HepG2 (cell line): Measurements from ENCODE around the gene ARPC1B. TPM values are rescaled to one million over a fixed set of nuclear protein-coding genes. Genes with fewer than 3 reads are reported as not detected.

Experiments used
- ATAC-seq: fragments of 200-7000 bp; cut with Tn5 transposase; 3 replicates; pipeline ENCODE4 v1.9.1; 2020; ENCODE audit warnings: mild to moderate bottlenecking, moderate library complexity
- BruUV-seq: library from RNA; stranded (reverse); fragments of 400-500 nt; replicated peaks from 2 replicates; lab custom pipeline; 2021; lab: Mats Ljungman, UMichigan
- CTCF ChIA-PET: fragments of 300-600 bp; formaldehyde crosslinking; extraction: SDS; loops from one replicate; lab custom pipeline; 2021; ENCODE audit warnings: low total read pairs, inconsistent platforms, low intra/inter-chr PET ratio; lab: Yijun Ruan, JAX
- POLR2A ChIA-PET: fragments of 350-600 bp; sonication (Branson Sonifier 250); formaldehyde crosslinking; loops from one replicate; lab custom pipeline; 2020; ENCODE audit warnings: antibody characterized with exemption, inconsistent platforms; lab: Yijun Ruan, JAX
- DNase-seq: peaks from one replicate; pipeline ENCODE4 v3.0.0-alpha.2; 2015; ENCODE audit warnings: low spot score
- FAIRE-seq: peaks from 3 replicates; lab custom pipeline; 2011; peaks lifted over from hg19 to GRCh38; lab: Jason Lieb, UNC
- H2AFZ ChIP-seq: one replicate; pipeline ENCODE4 v1.6.1; 2011; ENCODE audit warnings: low read length, inconsistent platforms
- H3K27ac ChIP-seq: fragments of 300-600 bp; 3 replicates; pipeline ENCODE4 v1.8.0; 2011; ENCODE audit warnings: mixed run types, mild to moderate bottlenecking, mixed read lengths, low read length, inconsistent platforms; ENCODE audit not compliant: insufficient read depth; ENCODE audit errors: extremely low read length
- H3K27me3 ChIP-seq, 2 experiments: fragments of 200-600 bp in 1 of 2; 2 replicates in 1 of 2; 3 replicates in 1 of 2; pipeline versions ENCODE4 v1.6.0 to v1.8.0; 2011; ENCODE audit warnings: low read length in 2 of 2, mild to moderate bottlenecking in 2 of 2, moderate library complexity in 2 of 2, inconsistent platforms in 1 of 2; ENCODE audit not compliant: insufficient read depth in 2 of 2, control insufficient read depth in 1 of 2
- H3K36me3 ChIP-seq, 2 experiments: fragments of 200-600 bp in 1 of 2; replicated peaks in 1 of 2; 2 replicates in 1 of 2; 3 replicates in 1 of 2; pipeline versions ENCODE4 v1.5.1 to v1.8.0; 2011; ENCODE audit warnings: low read length in 2 of 2, inconsistent platforms in 1 of 2; ENCODE audit not compliant: insufficient read depth in 2 of 2, control insufficient read depth in 1 of 2
- H3K4me1 ChIP-seq: 2 replicates; pipeline ENCODE4 v1.5.1; 2012; ENCODE audit warnings: low read length, inconsistent platforms; ENCODE audit not compliant: insufficient read depth
- H3K4me2 ChIP-seq: 2 replicates; pipeline ENCODE4 v1.6.0; 2011; ENCODE audit warnings: low read depth, low read length, inconsistent platforms
- H3K4me3 ChIP-seq, 3 experiments: fragments of 200-600 bp in 1 of 3; sonication (generic), shearing (Covaris generic) in 1 of 3; replicated peaks in 1 of 3; 2 replicates each; pipeline ENCODE4 v1.5.1; 2011 to 2016; ENCODE audit warnings: low read length in 3 of 3, inconsistent platforms in 2 of 3, low read depth in 2 of 3, mild to moderate bottlenecking in 2 of 3, control low read depth in 1 of 3, mixed read lengths in 1 of 3; ENCODE audit not compliant: insufficient read depth in 1 of 3
- H3K79me2 ChIP-seq: one replicate; pipeline ENCODE4 v1.6.1; 2011; ENCODE audit warnings: low read length, inconsistent platforms; ENCODE audit not compliant: insufficient read depth
- H3K9ac ChIP-seq: 2 replicates; pipeline ENCODE4 v1.6.0; 2011; ENCODE audit warnings: mild to moderate bottlenecking, low read depth, low read length, inconsistent platforms; ENCODE audit not compliant: insufficient read depth
- H3K9me3 ChIP-seq: 2 replicates; pipeline ENCODE4 v1.5.1; 2012; ENCODE audit warnings: mild to moderate bottlenecking, low read length
- H4K20me1 ChIP-seq: 2 replicates; pipeline ENCODE4 v1.6.0; 2011; ENCODE audit warnings: inconsistent platforms, mild to moderate bottlenecking, low read length, moderate library complexity; ENCODE audit not compliant: insufficient read depth
- AGO2 ChIP-seq: fragments of 200-400 bp; formaldehyde crosslinking; optimal IDR thresholded peaks from 2 replicates; pipeline ENCODE3; 2017; ENCODE audit warnings: mild to moderate bottlenecking, low read depth, low read length, moderate library complexity
- AKAP8 ChIP-seq: sonication (generic); formaldehyde crosslinking; IDR thresholded peaks from 2 replicates; pipeline ENCODE4 v1.5.1; 2020; ENCODE audit warnings: mild to moderate bottlenecking, missing genetic modification reagents
- ARHGAP35 ChIP-seq: sonication (generic); formaldehyde crosslinking; IDR thresholded peaks from 2 replicates; pipeline ENCODE4 v1.9.0; 2022; ENCODE audit warnings: mild to moderate bottlenecking, inconsistent platforms, moderate library complexity, missing genetic modification reagents, borderline replicate concordance
- CCAR2 ChIP-seq: fragments of 200-400 bp; formaldehyde crosslinking; optimal IDR thresholded peaks from 2 replicates; pipeline ENCODE3; 2018; ENCODE audit warnings: low read depth, mild to moderate bottlenecking, low read length, moderate library complexity
- FOXA1 ChIP-seq, 2 experiments: fragments of 450-650 bp in 1 of 2; sonication (generic) in 1 of 2; formaldehyde crosslinking in 1 of 2; IDR thresholded peaks; 2 replicates each; pipeline versions ENCODE4 v1.4.0 to v1.6.1; 2016 to 2020; ENCODE audit warnings: missing genetic modification reagents in 1 of 2
- HNRNPL ChIP-seq: fragments of 200-400 bp; formaldehyde crosslinking; IDR thresholded peaks from 2 replicates; pipeline ENCODE4 v1.6.1; 2017; ENCODE audit warnings: mild to moderate bottlenecking, low read depth, low read length
- KLF13 ChIP-seq: sonication (generic); formaldehyde crosslinking; IDR thresholded peaks from 2 replicates; pipeline ENCODE4 v1.4.0; 2020; ENCODE audit warnings: mild to moderate bottlenecking, missing genetic modification reagents
- POLR2G ChIP-seq: fragments of 200-400 bp; formaldehyde crosslinking; IDR thresholded peaks from 2 replicates; pipeline ENCODE4 v1.6.1; 2018; ENCODE audit warnings: mild to moderate bottlenecking, low read depth, low read length, moderate library complexity
- RBFOX2 ChIP-seq: fragments of 200-400 bp; formaldehyde crosslinking; IDR thresholded peaks from 2 replicates; pipeline ENCODE4 v1.6.1; 2017; ENCODE audit warnings: low read depth, mild to moderate bottlenecking, low read length
- SALL2 ChIP-seq: sonication (generic); formaldehyde crosslinking; IDR thresholded peaks from 2 replicates; pipeline ENCODE4 v1.8.1; 2023; ENCODE audit warnings: mild to moderate bottlenecking, missing genetic modification reagents, inconsistent platforms
- SMARCE1 ChIP-seq: fragments of 450-650 bp; IDR thresholded peaks from 2 replicates; pipeline ENCODE4 v1.6.1; 2017; ENCODE audit warnings: borderline replicate concordance
- SNAI1 ChIP-seq: sonication (generic); formaldehyde crosslinking; IDR thresholded peaks from 2 replicates; pipeline ENCODE4 v1.5.0; 2020; ENCODE audit warnings: mild to moderate bottlenecking, missing genetic modification reagents, borderline replicate concordance
- STAG1 ChIP-seq: sonication (generic); formaldehyde crosslinking; IDR thresholded peaks from 2 replicates; pipeline ENCODE4 v1.4.0; 2020; ENCODE audit warnings: missing genetic modification reagents
- TCF7 ChIP-seq: sonication (generic); IDR thresholded peaks from 2 replicates; pipeline ENCODE4 v1.6.1; 2016; ENCODE audit warnings: antibody characterized with exemption, low read depth
- THYN1 ChIP-seq: sonication (generic); formaldehyde crosslinking; IDR thresholded peaks from 2 replicates; pipeline ENCODE4 v1.8.1; 2023; ENCODE audit warnings: low read depth, mild to moderate bottlenecking, moderate library complexity, missing genetic modification reagents, borderline replicate concordance
- YEATS2 ChIP-seq: sonication (generic); formaldehyde crosslinking; IDR thresholded peaks from 2 replicates; pipeline ENCODE4 v1.4.0; 2020; ENCODE audit warnings: missing genetic modification reagents, borderline replicate concordance
- ZBTB3 ChIP-seq: sonication (generic); formaldehyde crosslinking; IDR thresholded peaks from 2 replicates; pipeline ENCODE4 v1.4.0; 2020; ENCODE audit warnings: low read depth, mild to moderate bottlenecking, moderate library complexity, missing genetic modification reagents, borderline replicate concordance
- ZNF207 ChIP-seq: fragments of 450-650 bp; IDR thresholded peaks from 2 replicates; pipeline ENCODE4 v1.6.1; 2016; ENCODE audit warnings: antibody characterized with exemption, borderline replicate concordance
- ZNF484 ChIP-seq: sonication (generic); formaldehyde crosslinking; IDR thresholded peaks from 2 replicates; pipeline ENCODE4 v1.5.1; 2020; ENCODE audit warnings: mild to moderate bottlenecking, low read depth, missing genetic modification reagents, borderline replicate concordance
- ZNF552 ChIP-seq: sonication (generic); formaldehyde crosslinking; IDR thresholded peaks from 2 replicates; pipeline ENCODE4 v1.9.0; 2022; ENCODE audit warnings: missing genetic modification reagents, mild to moderate bottlenecking, borderline replicate concordance
- ZNF563 ChIP-seq: sonication (generic); formaldehyde crosslinking; IDR thresholded peaks from 2 replicates; pipeline ENCODE4 v1.8.0; 2022; ENCODE audit warnings: mild to moderate bottlenecking, moderate library complexity, missing genetic modification reagents
- WGBS: methylation state at CpG from one replicate; pipeline ENCODE4 v1.1.6; 2017; ENCODE audit warnings: low lambda C conversion rate; 5-methylcytosine and 5-hydroxymethylcytosine counted together
- in situ Hi-C: cut with HindIII; loops from 2 replicates; pipeline ENCODE4 v1.10.0; 2017; ENCODE audit warnings: low pct_unique_long_range_greater_than_20kb; ENCODE audit not compliant: extremely low pct_ligation_motif_present
- intact Hi-C: fragments of 100-400 bp; cut with micrococcal nuclease; formaldehyde crosslinking; loops from one replicate; pipeline ENCODE4 v1.10.0; 2022; ENCODE audit not compliant: unreplicated experiment
- polyA plus RNA-seq, 8 experiments: library from polyadenylated mRNA; depleted of rRNA in 3 of 8; stranded (reverse) in 7 of 8; unstranded in 1 of 8; fragments of >200 nt; fragmentation: Illumina TruSeq in 4 of 8; extraction: Trizol in 4 of 8; gene quantifications; 2 replicates each; pipeline versions ENCODE4 v1.2.1 to v1.2.3, GENCODE V29; 2011 to 2016; ENCODE audit warnings: low read depth in 4 of 8, missing spikeins in 1 of 8, mixed read lengths in 1 of 8; ENCODE audit not compliant: insufficient read depth in 1 of 8
- total RNA-seq, 5 experiments: library from RNA; depleted of rRNA; stranded (reverse); fragments of >200 nt; fragmentation: Illumina TruSeq; extraction: Trizol; gene quantifications; 2 replicates each; pipeline ENCODE4 v1.2.3, GENCODE V29; 2016; ENCODE audit warnings: low read depth in 1 of 5
- TF ChIP-seq, protein P1 (sequence below): IDR thresholded peaks from 2 replicates; pipeline ENCODE4 v1.6.1; 2018; ENCODE audit warnings: missing genetic modification reagents

ARPC1B gene
- total and polyA plus RNA-seq, 2 of the 13 experiments (the other 11 are each of a cell fraction or from before 2014, with no cell fraction given) = 72.9 to 89.1 TPM

- FAIRE-seq (no peak), DNase-seq (no peak), ATAC-seq (no peak)
- in situ Hi-C loops = no loop called here
- no peaks in the 10 kb centered on the region for H3K79me2 ChIP-seq
- no TSS peak for BruUV-seq
- H3K4me3 ChIP-seq = no peak overlapping the region
- intact Hi-C loops = no loop called here
- WGBS = 94% methylated on average over 10 of the region's 13 CpGs
- peaks cover 21 to 58% of the 10 kb centered on the region in 2 experiments for H3K36me3 ChIP-seq
- no peak overlapping the region for H3K27ac ChIP-seq
- H3K9ac ChIP-seq = no peak overlapping the region
- CTCF ChIA-PET = no interaction called here
- no peak overlapping the region for H2AFZ ChIP-seq
- no peaks in the 10 kb centered on the region for H3K4me1 ChIP-seq
- H4K20me1 ChIP-seq = 0 out of 2 replicates have a peak, but pooled peaks cover 6% of the 10 kb centered on the region
- H3K9me3 ChIP-seq = no peaks in the 10 kb centered on the region
- POLR2A ChIA-PET = interaction anchor here (1.6 kb wide), 1 partner anchor 9 kb away, joined by 3 read pairs; no protein-coding TSS in a partner anchor
- no peak overlapping the region for H3K4me2 ChIP-seq
- TF ChIP-seq ARHGAP35 (CRISPR knock-in tag) (no peak), POLR2G (peak; percentile 28; the same call in 1 of the 2 replicates), THYN1 (CRISPR knock-in tag) (no peak), STAG1 (CRISPR knock-in tag) (no peak), ZNF563 (CRISPR knock-in tag) (no peak), YEATS2 (CRISPR knock-in tag) (no peak), SALL2 (CRISPR knock-in tag) (no peak), SNAI1 (no peak), AGO2 (peak; percentile 86), ZNF484 (CRISPR knock-in tag) (no peak), ZNF207 (no peak), RBFOX2 (0 out of 2 replicates have a peak, but pooled peaks have one; percentile 28), KLF13 (no peak), HNRNPL (no peak), TCF7 (no peak), AKAP8 (CRISPR knock-in tag) (0 out of 2 replicates have a peak, but pooled peaks have one; percentile 45), SMARCE1 (no peak), FOXA1 (IDR thresholded peaks at IDR 0.05) (no peak), FOXA1 (CRISPR knock-in tag; IDR thresholded peaks at IDR 0.05) (no peak), ZNF552 (no peak), CCAR2 (no peak), ZBTB3 (no peak)
- TF ChIP-seq, protein P1, sequence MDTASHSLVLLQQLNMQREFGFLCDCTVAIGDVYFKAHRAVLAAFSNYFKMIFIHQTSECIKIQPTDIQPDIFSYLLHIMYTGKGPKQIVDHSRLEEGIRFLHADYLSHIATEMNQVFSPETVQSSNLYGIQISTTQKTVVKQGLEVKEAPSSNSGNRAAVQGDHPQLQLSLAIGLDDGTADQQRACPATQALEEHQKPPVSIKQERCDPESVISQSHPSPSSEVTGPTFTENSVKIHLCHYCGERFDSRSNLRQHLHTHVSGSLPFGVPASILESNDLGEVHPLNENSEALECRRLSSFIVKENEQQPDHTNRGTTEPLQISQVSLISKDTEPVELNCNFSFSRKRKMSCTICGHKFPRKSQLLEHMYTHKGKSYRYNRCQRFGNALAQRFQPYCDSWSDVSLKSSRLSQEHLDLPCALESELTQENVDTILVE (CRISPR knock-in tag) = no peak
- H3K27me3 ChIP-seq = no peaks in the 10 kb centered on the region
Observed at GRCh38 chr7:99389772-99390171, 15.2 kb downstream of the ARPC1B start.
